Right hindlimb (tissue), 1 donor: ENCODE measurements around the gene ACOT8.
"Not testable (repeated sequence)": the region's sequence is repeated elsewhere in the genome, so short reads cannot be mapped to it uniquely, and the experiment has no call there.

Experiments
- DNase-seq: peaks from one replicate; pipeline ENCODE4 v3.0.0-alpha.2; 2018

ACOT8 gene

GRCh38 chr20:45886590-45887345, 29.6 kb upstream of the ACOT8 start:
- DNase-seq = no peak

DNA sequence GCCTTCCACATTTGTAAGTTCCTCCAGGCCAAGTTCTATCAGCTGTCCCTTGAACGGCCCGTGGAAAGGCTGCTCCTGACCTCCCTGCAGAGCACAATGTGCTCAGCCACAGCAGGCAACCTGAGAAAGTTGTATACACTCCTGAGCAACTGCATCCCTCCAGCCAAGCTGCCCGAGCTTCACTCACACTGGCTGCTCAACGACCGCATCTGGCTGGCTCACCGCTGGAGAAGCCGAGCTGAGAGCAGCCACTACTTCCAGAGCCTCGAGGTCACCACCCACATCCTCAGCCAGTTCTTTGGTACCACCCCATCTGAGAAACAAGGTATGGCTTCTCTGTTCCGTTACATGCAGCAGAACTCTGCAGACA, 25.9 kb upstream of the ACOT8 start:
- no peak for DNase-seq

DNA sequence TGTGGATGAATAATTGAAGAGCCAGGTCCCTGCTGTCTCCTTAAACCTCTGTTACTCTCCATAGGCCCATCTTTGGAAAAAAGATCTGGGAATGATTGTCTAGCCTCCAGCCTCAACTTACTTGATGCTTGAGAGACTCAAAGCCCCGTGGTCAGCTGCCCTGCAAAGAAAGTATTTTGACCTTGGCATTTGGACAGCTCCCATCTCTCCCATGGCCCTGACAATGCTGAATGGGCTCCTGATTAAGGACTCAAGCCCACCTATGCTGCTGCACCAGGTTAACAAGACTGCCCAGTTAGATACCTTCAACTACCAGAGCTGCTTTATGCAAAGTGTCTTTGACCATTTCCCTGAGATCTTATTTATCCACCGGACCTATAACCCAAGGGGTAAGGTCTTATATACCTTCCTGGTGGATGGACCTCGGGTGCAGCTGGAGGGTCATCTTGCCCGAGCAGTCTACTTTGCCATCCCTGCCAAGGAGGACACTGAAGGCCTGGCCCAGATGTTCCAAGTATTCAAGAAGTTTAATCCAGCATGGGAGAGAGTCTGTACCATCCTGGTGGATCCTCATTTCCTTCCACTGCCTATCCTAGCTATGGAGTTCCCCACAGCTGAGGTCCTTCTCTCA, 25.4 kb upstream of the ACOT8 start:
- no peak for DNase-seq

DNA sequence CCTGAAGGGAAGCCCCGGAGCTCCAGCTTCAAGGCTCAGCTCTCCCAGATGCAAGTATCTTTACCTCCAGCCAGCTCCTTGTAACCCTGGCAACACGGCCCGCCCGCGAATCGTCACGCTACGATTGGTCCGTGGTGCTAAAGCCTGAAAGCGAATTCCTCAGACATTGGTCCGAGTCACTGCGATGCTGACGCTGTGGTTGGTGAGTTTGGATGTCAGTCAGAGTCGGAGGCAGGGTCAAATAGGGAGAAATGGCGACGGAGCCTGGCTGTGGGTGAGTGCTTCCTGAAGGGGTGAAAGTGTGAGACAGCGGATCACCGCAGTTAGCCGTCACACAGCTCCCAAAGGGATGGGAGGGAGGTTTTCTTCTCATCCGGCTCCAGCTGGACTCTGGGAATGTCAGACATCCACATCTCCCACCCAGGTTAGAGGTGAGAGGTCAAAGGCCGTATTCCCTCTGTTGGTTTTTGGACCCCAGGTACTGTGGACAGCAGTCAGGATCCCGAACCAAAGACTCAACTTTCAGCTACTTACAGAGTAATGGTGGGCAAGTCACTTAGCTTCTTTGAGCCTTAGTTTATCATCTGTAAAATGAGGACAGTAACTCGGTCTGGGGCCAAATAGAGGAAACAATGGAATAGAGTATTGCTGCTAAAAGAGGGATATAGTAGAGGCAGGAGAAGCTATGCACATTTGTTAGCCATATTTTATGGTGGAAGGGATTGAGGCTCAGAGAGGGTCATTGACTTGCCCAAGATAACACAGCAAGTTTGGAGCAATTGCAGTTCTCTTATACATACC, 24.0 kb upstream of the ACOT8 start, which contains the start of gene ZSWIM1:
ZSWIM1 (plus strand) TSS at position 240 of the 801 bp plus-strand sequence. CDS start 1,366 bp downstream, outside the sequence.
- DNase-seq = peak; percentile 100

- no peak for DNase-seq
Observed at GRCh38 chr20:45878076-45878761, 21.0 kb upstream of the ACOT8 start.

DNA sequence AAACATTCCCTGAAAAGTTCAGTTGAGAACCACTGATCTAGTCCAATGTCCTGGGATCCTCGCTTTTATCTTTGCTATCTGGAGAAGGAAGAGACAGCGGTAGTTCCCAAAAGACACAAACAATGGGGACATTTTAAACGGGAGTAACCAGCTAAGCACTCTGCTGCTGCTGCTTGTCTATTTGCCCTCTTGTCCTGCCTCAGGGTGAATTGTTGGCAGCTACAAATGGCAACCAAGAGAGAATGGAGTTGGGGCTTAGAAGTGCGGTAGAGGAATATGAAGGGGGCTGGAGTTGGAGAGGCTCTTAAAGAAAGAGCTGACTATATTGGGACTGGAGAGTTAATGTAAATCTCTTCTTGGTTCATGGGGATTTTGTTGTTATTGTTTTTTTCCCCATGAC, 17.4 kb upstream of the ACOT8 start:
- no peak for DNase-seq

DNA sequence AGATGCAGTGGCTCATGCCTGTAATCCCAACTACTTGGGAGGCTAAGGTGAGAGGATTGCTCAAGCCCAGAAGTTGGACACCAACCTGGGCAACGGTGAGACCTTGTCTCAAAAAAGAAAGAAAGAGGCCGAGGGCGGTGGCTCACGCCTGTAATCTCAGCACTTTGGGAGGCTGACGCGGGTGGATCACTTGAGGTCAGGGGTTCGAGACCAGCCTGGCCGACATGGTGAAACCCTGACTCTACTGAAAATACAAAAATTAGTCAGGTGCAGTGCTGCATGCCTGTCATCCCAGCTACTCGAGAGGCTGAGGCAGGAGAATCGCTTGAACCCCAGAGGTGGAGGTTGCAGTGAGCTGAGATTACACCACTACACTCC, 16.9 kb upstream of the ACOT8 start:
- DNase-seq = not testable (repeated sequence)

- no peak for DNase-seq
Observed at GRCh38 chr20:45873409-45874103, 16.4 kb upstream of the ACOT8 start.

GRCh38 chr20:45872626-45873025, 15.4 kb upstream of the ACOT8 start:
- no peak for DNase-seq

GRCh38 chr20:45867819-45868176, 10.6 kb upstream of the ACOT8 start:
- DNase-seq = no peak

DNA sequence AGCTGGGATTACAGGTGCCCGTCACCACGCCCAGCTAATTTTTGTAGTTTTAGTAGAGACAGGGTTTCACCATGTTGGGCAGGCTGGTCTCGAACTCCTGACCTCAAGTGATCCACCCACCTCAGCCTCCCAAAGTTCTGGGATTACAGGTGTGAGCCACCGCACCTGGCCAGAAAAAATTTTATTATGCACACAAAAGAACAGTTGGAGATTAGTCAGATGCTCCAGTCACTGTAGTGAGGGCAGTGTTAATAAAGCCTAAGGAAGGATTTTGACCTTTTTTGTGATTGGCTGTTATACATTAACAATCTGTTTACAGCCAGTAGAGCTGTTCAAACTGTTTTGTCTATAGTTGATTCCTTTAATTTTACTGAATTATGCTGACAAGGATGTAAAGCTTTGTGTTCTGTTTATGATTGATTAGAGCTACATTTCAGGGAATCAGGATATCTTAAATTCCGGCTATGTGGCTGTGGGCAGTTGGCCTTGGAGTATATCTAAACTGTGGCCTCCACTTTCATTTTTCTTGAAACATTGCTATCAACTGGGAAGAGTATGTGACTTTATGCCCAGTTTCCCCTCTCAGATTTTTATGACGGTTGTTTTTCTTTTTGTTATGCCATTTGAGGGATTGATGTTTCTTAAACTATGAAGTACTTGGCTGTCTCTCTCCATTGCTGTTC, 10.1 kb upstream of the ACOT8 start:
- no peak for DNase-seq

DNA sequence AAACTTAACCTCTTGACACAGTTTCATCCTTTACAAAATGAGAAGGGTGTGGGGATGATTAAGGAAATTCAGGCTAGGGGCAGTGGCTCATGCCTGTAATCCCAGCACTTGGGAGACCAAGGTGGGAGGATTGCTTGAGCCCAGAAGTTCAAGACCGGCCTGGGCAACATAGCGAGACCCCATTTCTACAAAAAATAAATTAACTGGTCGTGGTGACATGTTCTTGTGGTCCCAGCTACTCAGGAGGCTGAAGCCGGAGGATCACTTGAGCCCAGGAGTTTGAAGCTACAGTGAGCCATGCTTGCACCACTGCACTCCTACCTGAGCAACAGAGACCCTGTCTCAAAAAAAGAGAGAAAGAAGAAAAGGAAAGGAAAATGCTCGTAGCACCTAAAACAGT, 9.3 kb upstream of the ACOT8 start:
- DNase-seq = no peak

- no peak for DNase-seq
Observed at GRCh38 chr20:45863543-45864470, 6.6 kb upstream of the ACOT8 start.

DNA sequence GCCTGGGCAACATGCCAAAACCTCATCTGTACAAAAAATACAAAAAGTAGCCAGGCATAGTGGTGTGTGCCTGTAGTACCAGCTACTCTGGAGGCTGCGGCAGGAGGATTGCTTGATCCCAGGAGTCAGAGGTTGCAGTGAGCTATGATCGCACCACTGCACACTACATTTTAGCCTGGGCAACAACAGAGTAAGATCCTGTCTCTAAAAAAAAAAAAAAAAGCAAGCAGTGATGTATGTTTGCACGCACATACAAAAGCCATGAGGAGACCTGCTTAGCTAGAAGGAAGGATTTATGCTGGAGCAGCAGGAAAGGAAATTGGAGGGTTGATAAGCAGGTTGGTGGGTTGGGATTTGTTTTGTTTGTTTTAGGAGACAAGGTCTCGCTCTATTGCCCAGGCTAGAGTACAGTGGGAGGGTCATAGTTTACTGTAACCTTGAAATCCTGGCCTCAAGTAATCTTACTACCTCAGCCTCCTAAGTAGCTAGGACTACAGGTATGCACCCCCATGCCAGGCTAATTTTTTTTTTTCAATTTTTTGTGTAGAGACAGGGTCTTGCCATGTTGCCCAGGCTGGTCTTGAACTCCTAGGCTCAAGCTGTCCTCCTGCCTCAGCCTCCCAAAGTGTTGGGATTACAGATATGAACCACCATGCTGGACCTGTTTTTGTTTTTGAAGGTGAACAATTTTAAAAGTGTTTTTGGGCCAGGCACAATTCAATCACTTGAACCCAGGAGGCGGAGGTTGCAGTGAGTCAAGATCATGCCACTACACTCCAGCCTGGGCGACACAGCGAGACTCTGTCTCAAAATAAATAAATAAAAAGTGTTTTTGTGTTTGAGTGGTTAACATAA, 4.3 kb upstream of the ACOT8 start:
- DNase-seq = no peak

GRCh38 chr20:45860560-45861220, 3.5 kb upstream of the ACOT8 start:
- no peak for DNase-seq

GRCh38 chr20:45859916-45860315, 2.7 kb upstream of the ACOT8 start:
- DNase-seq = no peak

GRCh38 chr20:45857882-45858216, 657 bp upstream of the ACOT8 start:
- peak; percentile 34 for DNase-seq

GRCh38 chr20:45853484-45853883, 3.7 kb downstream of the ACOT8 start:
- no peak for DNase-seq

- no peak for DNase-seq
Observed at GRCh38 chr20:45852326-45852725, 4.9 kb downstream of the ACOT8 start.
